RWPE2 (cell line): ENCODE data around the gene MCTP2.

Experiments used
- ATAC-seq: fragments of 200-7000 bp; cut with Tn5 transposase; 3 replicates; pipeline ENCODE4 v1.9.1; 2021; ENCODE audit warnings: low read depth
- DNase-seq: peaks from one replicate; pipeline ENCODE4 v3.0.0-alpha.2; 2020; ENCODE audit warnings: low spot score
- H3K27ac ChIP-seq: fragments of 450-650 bp; 2 replicates; pipeline ENCODE4 v1.5.1; 2017; ENCODE audit warnings: mild to moderate bottlenecking; ENCODE audit not compliant: poor library complexity, severe bottlenecking
- H3K27me3 ChIP-seq: fragments of 250-450 bp; sonication (Bioruptor Pico); 2 replicates; pipeline ENCODE4 v1.5.1; 2021; ENCODE audit warnings: mild to moderate bottlenecking, moderate library complexity; ENCODE audit not compliant: insufficient read depth, poor library complexity, severe bottlenecking
- H3K36me3 ChIP-seq: fragments of 250-450 bp; sonication (Bioruptor Pico); 2 replicates; pipeline ENCODE4 v1.5.1; 2020; ENCODE audit warnings: low read depth, mild to moderate bottlenecking, moderate library complexity
- H3K4me1 ChIP-seq: fragments of 250-450 bp; sonication (Bioruptor Pico); 2 replicates; pipeline ENCODE4 v1.5.1; 2021; ENCODE audit warnings: mild to moderate bottlenecking, moderate library complexity; ENCODE audit not compliant: insufficient read depth, poor library complexity, severe bottlenecking
- H3K4me3 ChIP-seq: fragments of 250-450 bp; sonication (Bioruptor Pico); 2 replicates; pipeline ENCODE4 v1.5.1; 2021; ENCODE audit warnings: mild to moderate bottlenecking, moderate library complexity; ENCODE audit not compliant: severe bottlenecking
- H3K9me3 ChIP-seq: fragments of 250-450 bp; sonication (Bioruptor Pico); 2 replicates; pipeline ENCODE4 v1.5.1; 2021; ENCODE audit warnings: mild to moderate bottlenecking, moderate library complexity; ENCODE audit not compliant: severe bottlenecking
- TF ChIP-seq, protein P1 (sequence below): fragments of 450-650 bp; IDR thresholded peaks from one replicate; pipeline ENCODE4 v1.5.1; 2017; ENCODE audit warnings: mild to moderate bottlenecking, moderate library complexity; ENCODE audit not compliant: poor library complexity, severe bottlenecking

The MCTP2 gene

DNA sequence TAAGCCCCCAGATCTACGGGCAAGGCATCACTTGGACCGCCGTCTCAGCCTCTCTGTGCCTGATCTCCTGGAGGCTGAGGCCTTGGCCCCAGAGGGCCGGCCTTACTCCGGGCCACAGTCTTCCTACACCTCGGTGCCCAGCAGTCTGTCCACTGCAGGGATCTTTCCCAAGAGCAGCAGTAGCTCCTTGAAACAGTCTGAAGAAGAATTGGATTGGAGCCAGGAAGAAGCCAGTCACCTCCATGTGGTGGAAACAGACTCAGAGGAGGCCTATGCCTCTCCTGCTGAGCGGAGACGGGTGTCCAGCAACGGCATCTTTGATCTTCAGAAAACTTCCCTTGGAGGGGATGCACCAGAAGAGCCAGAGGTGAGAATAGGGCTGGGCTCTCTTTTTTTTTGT is 67.0 kb downstream of the MCTP2 start:
- ATAC-seq (0 out of 3 replicates have a peak, but pooled peaks have one; percentile 13), DNase-seq (no peak)
- Histone ChIP-seq H3K4me1 (no peaks in the 10 kb centered on the region), H3K27me3 (no peaks in the 10 kb centered on the region), H3K36me3 (peaks cover 14% of the 10 kb centered on the region), H3K9me3 (no peaks in the 10 kb centered on the region), H3K27ac (no peak overlapping the region), H3K4me3 (no peak overlapping the region)
- TF ChIP-seq, protein P1, sequence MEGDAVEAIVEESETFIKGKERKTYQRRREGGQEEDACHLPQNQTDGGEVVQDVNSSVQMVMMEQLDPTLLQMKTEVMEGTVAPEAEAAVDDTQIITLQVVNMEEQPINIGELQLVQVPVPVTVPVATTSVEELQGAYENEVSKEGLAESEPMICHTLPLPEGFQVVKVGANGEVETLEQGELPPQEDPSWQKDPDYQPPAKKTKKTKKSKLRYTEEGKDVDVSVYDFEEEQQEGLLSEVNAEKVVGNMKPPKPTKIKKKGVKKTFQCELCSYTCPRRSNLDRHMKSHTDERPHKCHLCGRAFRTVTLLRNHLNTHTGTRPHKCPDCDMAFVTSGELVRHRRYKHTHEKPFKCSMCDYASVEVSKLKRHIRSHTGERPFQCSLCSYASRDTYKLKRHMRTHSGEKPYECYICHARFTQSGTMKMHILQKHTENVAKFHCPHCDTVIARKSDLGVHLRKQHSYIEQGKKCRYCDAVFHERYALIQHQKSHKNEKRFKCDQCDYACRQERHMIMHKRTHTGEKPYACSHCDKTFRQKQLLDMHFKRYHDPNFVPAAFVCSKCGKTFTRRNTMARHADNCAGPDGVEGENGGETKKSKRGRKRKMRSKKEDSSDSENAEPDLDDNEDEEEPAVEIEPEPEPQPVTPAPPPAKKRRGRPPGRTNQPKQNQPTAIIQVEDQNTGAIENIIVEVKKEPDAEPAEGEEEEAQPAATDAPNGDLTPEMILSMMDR: no peak

DNA sequence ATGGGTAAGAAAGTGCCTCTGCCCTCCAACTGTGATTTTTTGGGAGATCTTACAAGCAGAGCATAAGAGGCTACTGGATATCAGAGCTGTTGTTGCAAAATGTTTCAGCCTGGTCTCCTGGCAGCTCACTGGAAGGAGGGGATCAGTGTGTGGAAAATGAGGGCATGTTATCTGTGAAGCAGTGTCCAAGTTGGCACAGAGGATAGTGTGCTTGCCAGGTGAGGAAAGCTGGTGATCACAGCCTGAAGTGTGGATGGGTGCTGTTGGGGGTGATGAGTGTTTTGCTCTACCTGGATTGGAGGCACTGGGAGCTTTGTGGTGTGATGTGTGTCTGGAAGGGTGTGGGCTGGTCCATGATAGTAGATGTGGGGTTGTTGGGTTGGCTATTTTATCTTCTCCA is 69.3 kb downstream of the MCTP2 start:
- Histone ChIP-seq H3K4me1 (no peaks in the 10 kb centered on the region), H3K27ac (no peak overlapping the region), H3K27me3 (no peaks in the 10 kb centered on the region), H3K4me3 (no peak overlapping the region), H3K9me3 (no peaks in the 10 kb centered on the region), H3K36me3 (peaks cover 32% of the 10 kb centered on the region)
- TF ChIP-seq, protein P1: no peak
- no peak for DNase-seq
- no peak for ATAC-seq

DNA sequence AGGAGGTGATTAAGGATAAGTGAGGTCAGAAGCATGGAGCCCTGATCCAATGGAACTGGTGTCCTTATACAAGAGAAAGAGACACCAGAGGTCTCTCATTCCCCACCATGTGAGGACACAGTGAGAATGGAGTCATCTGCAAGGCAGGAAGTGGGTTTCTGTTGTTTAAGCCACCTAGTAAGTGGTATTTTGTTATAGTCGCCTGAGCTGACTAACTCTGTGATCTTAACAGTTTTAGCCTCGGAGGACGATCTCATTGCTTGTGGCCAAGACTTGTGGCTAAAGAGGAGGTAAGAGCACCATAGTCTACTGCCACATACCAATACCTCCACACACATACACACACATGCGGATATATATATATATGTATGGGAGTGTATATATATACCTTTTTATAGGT is 73.8 kb downstream of the MCTP2 start:
- H3K36me3 ChIP-seq: peaks cover 36% of the 10 kb centered on the region
- H3K4me3 ChIP-seq: no peak overlapping the region
- H3K27ac ChIP-seq: no peak overlapping the region
- no peak for ATAC-seq
- TF ChIP-seq, protein P1: no peak
- no peaks in the 10 kb centered on the region for H3K9me3 ChIP-seq
- DNase-seq: no peak
- peaks cover 10% of the 10 kb centered on the region for H3K4me1 ChIP-seq
- H3K27me3 ChIP-seq: no peaks in the 10 kb centered on the region

DNA sequence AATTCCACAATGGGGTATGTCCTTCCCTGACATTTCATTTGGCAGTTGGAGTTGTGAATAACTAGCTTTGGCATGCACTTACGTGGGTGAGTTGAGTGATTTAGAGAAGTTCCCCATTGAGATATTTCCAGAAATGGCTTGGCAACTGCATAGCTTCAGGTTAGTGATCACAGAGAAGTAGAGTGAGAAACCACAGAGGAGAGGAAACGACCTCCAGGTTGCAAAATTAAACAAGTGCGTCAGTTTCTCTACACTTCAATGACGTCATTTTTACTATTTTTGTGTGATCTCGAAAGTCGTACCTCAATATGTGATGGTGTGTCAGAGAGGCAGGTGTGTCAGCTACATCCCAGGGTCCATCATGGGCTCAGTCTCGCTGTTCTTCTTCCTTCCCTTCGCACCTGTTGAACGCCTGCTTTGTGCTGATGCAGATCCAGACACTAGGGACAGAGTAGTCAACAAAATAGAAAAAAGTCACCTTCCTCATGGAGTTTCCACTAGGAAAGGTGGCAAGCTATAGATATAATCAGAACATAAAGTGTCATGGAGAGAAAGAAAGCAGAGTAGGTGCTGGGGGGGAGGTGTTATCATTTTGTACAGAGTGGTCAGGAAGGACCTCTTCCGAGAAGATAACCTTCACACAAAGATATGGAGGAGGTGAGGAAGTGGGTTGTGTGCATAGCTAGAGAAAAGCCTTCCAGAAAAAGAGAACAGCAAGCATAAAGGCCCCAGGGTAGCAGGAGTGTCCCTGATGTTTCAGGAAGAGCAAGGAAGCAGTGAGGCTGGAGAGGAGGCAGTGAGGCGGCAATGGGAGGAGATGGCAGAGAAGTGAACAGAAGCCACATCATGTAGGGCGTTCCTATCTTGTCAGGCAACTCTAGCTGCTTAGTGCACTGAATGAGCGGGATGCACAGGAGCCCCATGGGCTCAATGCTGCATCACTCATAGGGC is 75.6 kb downstream of the MCTP2 start:
- no peaks in the 10 kb centered on the region for H3K27me3 ChIP-seq
- peaks cover 10% of the 10 kb centered on the region for H3K4me1 ChIP-seq
- no peak for DNase-seq
- peaks cover 36% of the 10 kb centered on the region for H3K36me3 ChIP-seq
- TF ChIP-seq, protein P1: no peak
- peak overlapping the region; percentile 5 for H3K27ac ChIP-seq
- ATAC-seq: peak; percentile 79
- no peak overlapping the region for H3K4me3 ChIP-seq
- no peaks in the 10 kb centered on the region for H3K9me3 ChIP-seq

- Histone ChIP-seq H3K4me1 (no peaks in the 10 kb centered on the region), H3K4me3 (no peak overlapping the region), H3K36me3 (peaks cover 15% of the 10 kb centered on the region), H3K27ac (no peak overlapping the region), H3K9me3 (no peaks in the 10 kb centered on the region), H3K27me3 (no peaks in the 10 kb centered on the region)
- TF ChIP-seq, protein P1: no peak
- no peak for ATAC-seq
- no peak for DNase-seq
Measured at GRCh38 chr15:94312946-94313345, 81.6 kb downstream of the MCTP2 start.
